LoVo (cell line): ENCODE measurements around the gene MYL11.
"Not testable (repeated sequence)": the region's sequence is repeated elsewhere in the genome, so short reads cannot be mapped to it uniquely, and the experiment has no call there.

ENCODE experiments used
- DNase-seq: peaks from one replicate; pipeline ENCODE4 v3.0.0-alpha.2; 2016; ENCODE audit warnings: low spot score

The MYL11 gene

DNA sequence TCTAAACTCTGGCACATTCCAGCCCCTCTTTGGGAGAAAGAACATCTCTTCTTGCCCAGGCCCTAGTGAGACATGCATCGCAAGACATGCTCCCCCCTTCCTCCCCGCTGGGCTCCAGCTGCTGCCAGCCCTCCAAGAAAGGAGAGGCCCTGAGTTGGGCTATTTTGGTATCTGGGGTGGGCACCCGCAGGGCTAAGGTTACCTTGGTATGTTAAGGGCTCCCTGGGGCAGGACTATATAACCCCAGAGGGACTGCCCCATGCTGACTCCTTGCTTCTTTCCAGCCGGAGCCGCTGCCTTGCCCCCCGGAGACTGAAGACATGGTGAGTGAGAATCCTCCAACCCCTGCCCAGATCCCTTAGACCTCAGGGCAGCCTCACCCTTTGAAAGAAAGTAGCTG is at the start of gene MYL11:
Gene MYL11 (plus strand): TSS at position 265 of the 400 bp plus-strand sequence. CDS start 56 bp downstream, at position 321.
- no peak for DNase-seq

DNA sequence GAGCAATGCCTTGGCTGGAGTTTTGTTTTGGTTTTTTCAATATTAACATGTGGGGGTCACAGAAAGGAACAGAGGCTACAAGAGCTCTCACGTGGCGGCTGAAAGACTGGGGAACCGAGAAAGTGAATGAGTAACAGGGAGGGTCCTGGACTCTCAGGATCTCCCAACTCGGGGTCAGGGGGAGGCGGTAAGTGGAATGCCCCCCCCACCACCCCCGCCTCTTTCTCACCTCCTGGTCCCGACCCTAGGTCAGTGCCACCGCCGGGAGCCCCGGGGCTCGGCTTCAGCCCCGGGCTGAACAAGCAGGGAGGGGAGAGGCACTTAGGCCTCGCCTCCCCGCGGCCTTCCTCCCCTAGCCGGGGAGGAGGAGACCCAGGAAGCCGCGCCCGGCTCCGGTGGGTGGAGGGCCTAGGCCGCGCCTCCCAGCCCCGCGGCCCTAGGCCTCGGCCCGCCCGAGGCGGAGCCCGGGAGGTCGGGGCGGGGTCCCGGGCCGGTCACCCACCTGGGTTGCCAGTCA is 40.1 kb upstream of the MYL11 start:
- DNase-seq, result peak; percentile 69

- peak; percentile 82 for DNase-seq
These were observed 39.5 kb upstream of the MYL11 start for GRCh38 chr16:30335028-30335597.

- DNase-seq, result peak; percentile 46
These were observed 38.8 kb upstream of the MYL11 start for GRCh38 chr16:30335598-30336474.

DNA sequence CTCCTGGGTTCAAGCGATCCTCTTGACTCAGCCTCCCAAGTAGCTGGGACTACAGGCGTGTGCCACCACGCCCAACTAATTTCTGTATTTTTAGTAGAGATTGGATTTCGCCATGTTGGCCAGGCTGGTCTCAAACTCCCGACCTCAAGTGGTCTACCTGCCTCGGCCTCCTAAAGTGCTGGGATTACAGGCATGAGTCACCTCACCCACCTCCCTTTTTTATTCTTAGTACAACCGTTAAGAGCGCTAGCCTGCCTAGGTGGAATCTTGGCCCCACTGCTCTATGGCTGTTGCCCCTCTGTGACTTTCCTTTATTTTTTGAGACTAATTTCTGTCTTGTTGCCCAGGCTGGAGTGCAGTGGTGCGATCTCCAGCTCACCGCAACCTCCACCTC is 36.6 kb upstream of the MYL11 start:
- not testable (repeated sequence) for DNase-seq

GRCh38 chr16:30338715-30339114 is 35.9 kb upstream of the MYL11 start:
- DNase-seq, result not testable (repeated sequence)

DNA sequence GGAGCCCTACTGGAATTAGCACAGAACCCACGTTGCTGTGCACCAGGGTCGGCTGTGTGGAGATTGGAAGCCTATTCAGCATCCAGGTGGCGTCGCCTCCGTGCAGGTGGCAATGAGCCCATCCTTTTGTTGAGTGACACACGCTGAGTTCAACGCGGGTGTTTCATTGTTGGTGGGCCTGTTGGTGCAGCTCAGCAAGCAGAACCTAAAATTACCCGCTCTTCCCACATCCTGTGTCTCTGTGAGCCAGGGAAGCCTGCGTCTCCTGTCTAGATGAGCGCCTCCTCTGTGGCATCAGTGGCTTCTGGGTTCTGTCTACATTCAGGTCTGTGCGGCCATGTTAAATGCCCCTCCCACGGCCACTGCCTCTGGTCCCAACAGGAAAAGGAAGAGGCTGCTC is 34.0 kb upstream of the MYL11 start:
- no peak for DNase-seq

DNA sequence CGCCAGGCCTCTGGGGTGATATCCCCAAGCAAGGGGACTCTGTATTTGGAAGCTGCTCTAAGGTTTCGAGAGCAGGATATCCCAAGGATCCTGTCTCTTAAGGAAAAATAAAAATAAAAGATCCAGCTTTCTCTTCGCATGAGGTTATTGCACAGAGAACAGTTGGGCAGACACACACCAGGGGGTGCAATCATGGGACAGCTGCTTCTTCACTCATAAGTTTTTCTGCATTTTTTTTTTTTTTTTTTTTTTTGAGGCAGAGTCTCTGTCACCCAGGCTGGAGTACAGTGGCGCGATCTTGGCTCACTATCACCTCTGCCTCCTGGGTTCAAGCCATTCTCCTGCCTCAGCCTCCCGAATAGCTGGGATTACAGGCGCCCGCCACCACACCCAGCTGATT is 32.6 kb upstream of the MYL11 start:
- not testable (repeated sequence) for DNase-seq

- DNase-seq, result no peak
These were observed 31.7 kb upstream of the MYL11 start for GRCh38 chr16:30342751-30343490.

GRCh38 chr16:30343491-30343820 is 31.1 kb upstream of the MYL11 start:
- DNase-seq, result not testable (repeated sequence)

DNA sequence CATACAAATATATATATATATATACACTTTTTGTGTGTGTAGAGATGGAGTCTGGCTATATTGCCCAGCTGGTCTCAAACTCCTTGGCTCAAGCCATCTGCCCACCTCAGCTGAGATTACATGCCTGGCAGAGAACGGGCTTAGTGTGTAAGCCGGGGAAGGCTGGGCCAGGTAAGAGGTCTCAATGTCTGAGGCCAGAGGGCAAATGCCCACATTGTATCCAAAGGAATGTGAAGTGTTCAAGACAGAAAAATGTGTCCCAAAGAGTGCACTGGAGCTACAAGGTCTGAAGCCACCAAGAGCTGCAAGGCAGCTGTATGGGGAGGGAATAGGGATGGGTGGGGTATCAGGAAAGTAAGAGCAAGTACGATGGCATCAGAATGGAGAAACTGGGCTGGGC is 28.3 kb upstream of the MYL11 start:
- DNase-seq, result no peak

GRCh38 chr16:30348113-30348512 is 26.5 kb upstream of the MYL11 start:
- DNase-seq, result no peak

DNA sequence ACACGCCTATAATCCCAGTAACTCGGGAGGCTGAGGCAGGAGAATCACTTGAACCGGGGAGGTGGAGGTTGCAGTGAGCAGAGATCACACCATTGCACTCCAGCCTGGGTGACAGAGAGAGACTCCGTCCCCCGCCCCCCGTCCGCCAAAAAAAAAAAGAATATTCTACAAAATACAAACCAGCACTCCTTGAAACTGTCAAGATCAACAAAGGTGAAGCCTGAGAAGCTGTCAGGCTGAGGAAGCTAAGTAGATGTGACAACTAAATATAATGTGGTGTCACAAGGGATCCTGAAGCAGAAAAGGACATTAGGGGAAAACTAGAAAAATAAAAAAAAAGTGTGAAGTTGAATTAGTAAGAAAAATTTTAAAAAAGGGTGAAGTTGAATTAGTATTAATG is 25.7 kb upstream of the MYL11 start:
- no peak for DNase-seq

- DNase-seq, result no peak
These were observed 24.9 kb upstream of the MYL11 start for GRCh38 chr16:30349675-30350074.

GRCh38 chr16:30350134-30350871 is 24.3 kb upstream of the MYL11 start:
- DNase-seq, result no peak

GRCh38 chr16:30351001-30351441 is 23.6 kb upstream of the MYL11 start:
- no peak for DNase-seq

DNA sequence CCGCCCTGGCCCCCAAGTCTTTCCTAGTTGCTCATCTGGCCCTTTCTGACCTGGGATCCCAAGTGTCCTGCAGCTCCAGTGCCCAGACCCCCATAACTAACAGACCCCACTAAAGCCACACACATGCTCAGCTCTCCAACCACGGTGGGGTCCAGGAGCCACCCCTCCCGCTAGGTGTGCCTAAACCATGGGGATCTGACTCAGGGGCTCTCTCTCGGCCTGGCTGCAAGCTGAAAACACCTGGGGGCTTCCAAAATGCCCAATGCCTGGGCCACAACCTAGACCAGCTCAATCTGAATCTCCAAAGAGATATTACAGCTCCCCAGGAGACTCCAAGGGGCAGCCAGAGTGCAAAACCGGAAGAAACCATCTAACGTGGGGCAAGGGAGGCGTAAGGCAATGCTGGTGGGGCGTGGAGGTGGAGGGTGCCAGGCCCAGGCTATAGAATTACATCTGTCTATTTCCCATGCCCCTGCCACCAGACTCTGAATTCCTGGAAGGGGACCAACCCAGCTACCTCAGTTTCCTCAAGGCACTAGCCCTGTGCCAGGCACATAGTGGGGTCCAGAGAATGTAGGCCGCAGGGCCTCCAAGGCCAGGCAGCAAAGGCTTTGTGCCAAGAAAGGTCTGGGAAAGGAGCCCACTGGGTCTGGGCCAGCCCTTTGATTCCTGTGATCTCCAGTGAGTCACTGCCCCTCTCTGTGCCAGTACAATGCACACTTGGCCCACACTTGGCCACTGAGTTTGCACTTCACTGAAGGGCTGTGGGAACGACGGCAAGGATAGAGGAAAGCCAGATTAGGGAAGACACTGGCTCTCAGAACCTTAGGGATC is 22.8 kb upstream of the MYL11 start:
- peak; percentile 41 for DNase-seq

GRCh38 chr16:30352488-30353401 is 21.9 kb upstream of the MYL11 start:
- DNase-seq, result no peak

DNA sequence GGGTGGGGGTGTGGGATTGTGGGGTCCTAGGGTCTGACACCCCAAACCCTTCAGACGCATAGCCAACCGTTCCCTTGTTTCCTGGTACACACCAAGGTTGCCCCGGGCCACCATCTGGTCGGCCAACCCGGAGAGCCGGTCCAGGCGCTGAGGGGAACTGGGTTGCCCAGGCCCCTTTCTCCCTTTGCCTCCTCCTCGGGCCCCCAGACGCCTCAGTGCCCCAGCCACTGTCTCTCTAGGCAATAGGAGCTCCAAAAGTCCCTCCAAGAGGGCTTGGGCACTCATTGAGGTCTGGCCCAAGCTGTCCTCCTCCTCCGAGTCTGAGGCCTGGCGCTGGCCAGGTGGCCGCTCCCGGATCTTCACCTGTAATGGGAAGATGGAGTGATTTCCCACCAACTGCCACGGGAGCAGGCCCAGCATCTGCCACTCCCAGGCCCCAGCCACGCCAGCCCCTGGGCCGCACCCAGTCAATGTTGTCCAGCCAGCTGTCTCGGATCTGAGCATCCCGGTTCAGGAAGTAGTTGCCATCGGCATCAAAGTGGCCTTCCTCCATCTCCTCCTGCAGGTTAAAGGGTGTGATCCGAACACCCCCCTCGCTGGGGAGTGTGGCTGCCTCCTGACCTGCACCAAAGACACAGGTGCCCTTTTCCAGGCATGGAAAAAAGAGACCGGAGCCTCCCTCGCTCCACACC is 21.0 kb upstream of the MYL11 start:
- DNase-seq, result no peak
